ENCODE data around the gene KDM1A.
A peak's percentile ranks its signal among the peaks of the same experiment; 100 is the strongest.
"Not testable (repeated sequence)": the region's sequence is repeated elsewhere in the genome, so short reads cannot be mapped to it uniquely, and the experiment has no call there.

The KDM1A gene

GRCh38 chr1:23019094-23019862 is at the start of gene KDM1A:
Gene KDM1A (plus strand): TSS chr1:23019468. CDS start chr1:23019597, 129 bp downstream.
- peak; percentile 91 for DNase-seq (ENCODE audit: low spot score)

GRCh38 chr1:22970096-22970495 is 49.2 kb upstream of the KDM1A start:
- DNase-seq (ENCODE audit: low spot score) = no peak

GRCh38 chr1:22971161-22971560 is 48.1 kb upstream of the KDM1A start:
- DNase-seq (ENCODE audit: low spot score) = no peak

GRCh38 chr1:22971611-22972405 is 47.5 kb upstream of the KDM1A start:
- no peak for DNase-seq (ENCODE audit: low spot score)

GRCh38 chr1:22972760-22973159 is 46.5 kb upstream of the KDM1A start, which contains the start of gene LACTBL1:
Gene LACTBL1 (minus strand): TSS chr1:22972866. CDS start chr1:22972316, 550 bp downstream.
- DNase-seq (ENCODE audit: low spot score) = no peak

GRCh38 chr1:22975694-22976093 is 43.6 kb upstream of the KDM1A start:
- DNase-seq (ENCODE audit: low spot score) = no peak

- DNase-seq (ENCODE audit: low spot score) = no peak
Observed at GRCh38 chr1:22976127-22976460, 43.2 kb upstream of the KDM1A start.

GRCh38 chr1:22976461-22977243 is 42.6 kb upstream of the KDM1A start:
- peak; percentile 80 for DNase-seq (ENCODE audit: low spot score)

- no peak for DNase-seq (ENCODE audit: low spot score)
Observed at GRCh38 chr1:22978299-22978698, 41.0 kb upstream of the KDM1A start.

- not testable (repeated sequence) for DNase-seq (ENCODE audit: low spot score)
Observed at GRCh38 chr1:22980471-22980790, 38.8 kb upstream of the KDM1A start.

- DNase-seq (ENCODE audit: low spot score) = no peak
Observed at GRCh38 chr1:22983944-22984343, 35.3 kb upstream of the KDM1A start.

- not testable (repeated sequence) for DNase-seq (ENCODE audit: low spot score)
Observed at GRCh38 chr1:22992384-22992783, 26.9 kb upstream of the KDM1A start.

GRCh38 chr1:22993220-22993795 is 26.0 kb upstream of the KDM1A start:
- not testable (repeated sequence) for DNase-seq (ENCODE audit: low spot score)

GRCh38 chr1:22995774-22996173 is 23.5 kb upstream of the KDM1A start:
- DNase-seq (ENCODE audit: low spot score) = no peak

GRCh38 chr1:22997528-22997927 is 21.7 kb upstream of the KDM1A start:
- DNase-seq (ENCODE audit: low spot score) = not testable (repeated sequence)

GRCh38 chr1:23000133-23000532 is 19.1 kb upstream of the KDM1A start:
- DNase-seq (ENCODE audit: low spot score) = not testable (repeated sequence)

GRCh38 chr1:23002218-23002617 is 17.1 kb upstream of the KDM1A start:
- DNase-seq (ENCODE audit: low spot score) = not testable (repeated sequence)

- DNase-seq (ENCODE audit: low spot score) = no peak
Observed at GRCh38 chr1:23004112-23004511, 15.2 kb upstream of the KDM1A start.

- DNase-seq (ENCODE audit: low spot score) = not testable (repeated sequence)
Observed at GRCh38 chr1:23004769-23005168, 14.5 kb upstream of the KDM1A start.

- no peak for DNase-seq (ENCODE audit: low spot score)
Observed at GRCh38 chr1:23007106-23007505, 12.2 kb upstream of the KDM1A start.

GRCh38 chr1:23008901-23009300 is 10.4 kb upstream of the KDM1A start:
- DNase-seq (ENCODE audit: low spot score) = no peak

- DNase-seq (ENCODE audit: low spot score) = not testable (repeated sequence)
Observed at GRCh38 chr1:23010025-23010424, 9.2 kb upstream of the KDM1A start.

Data from hepatic stellate cell (primary cell).